Neural progenitor cell (in vitro differentiated cells): Measurements from ENCODE around the gene SENP1. TPM values are rescaled to one million over a fixed set of nuclear protein-coding genes. Genes with fewer than 3 reads are reported as not detected.
A peak's percentile ranks its signal among the peaks of the same experiment; 100 is the strongest.

Experiments used
- DNase-seq: peaks from one replicate; pipeline ENCODE4 v3.0.0-alpha.2; 2016; ENCODE audit warnings: low spot score
- H2AFZ ChIP-seq: fragments of 200-600 bp; sonication (generic); replicated peaks from 2 replicates; pipeline ENCODE4 v1.6.1; 2016; ENCODE audit warnings: antibody characterized with exemption
- H3F3A ChIP-seq: fragments of 200-600 bp; sonication (generic); 2 replicates; pipeline ENCODE4 v1.6.1; 2016; ENCODE audit warnings: antibody characterized with exemption, low read depth
- H3K27ac ChIP-seq: fragments of 200-600 bp; sonication (generic); 2 replicates; pipeline ENCODE4 v1.5.1; 2016; ENCODE audit warnings: mild to moderate bottlenecking
- H3K27me3 ChIP-seq: fragments of 200-600 bp; sonication (generic); 2 replicates; pipeline ENCODE4 v1.6.1; 2016; ENCODE audit warnings: mild to moderate bottlenecking, moderate library complexity
- H3K36me3 ChIP-seq: fragments of 200-600 bp; sonication (generic); 2 replicates; pipeline ENCODE4 v1.5.1; 2016
- H3K4me1 ChIP-seq: fragments of 200-600 bp; sonication (generic); 2 replicates; pipeline ENCODE4 v1.6.1; 2016; ENCODE audit warnings: mixed run types
- H3K4me2 ChIP-seq: fragments of 200-600 bp; sonication (generic); 2 replicates; pipeline ENCODE4 v1.6.1; 2016
- H3K4me3 ChIP-seq: fragments of 200-600 bp; sonication (generic); 2 replicates; pipeline ENCODE4 v1.5.1; 2016
- H3K79me2 ChIP-seq: fragments of 200-600 bp; sonication (generic); 2 replicates; pipeline ENCODE4 v1.6.1; 2016; ENCODE audit warnings: low read depth
- H3K9ac ChIP-seq: fragments of 200-600 bp; sonication (generic); 2 replicates; pipeline ENCODE4 v1.6.1; 2016
- H3K9me3 ChIP-seq: fragments of 200-600 bp; sonication (generic); 2 replicates; pipeline ENCODE4 v1.5.1; 2016; ENCODE audit warnings: low read depth
- H4K20me1 ChIP-seq: fragments of 200-600 bp; sonication (generic); 2 replicates; pipeline ENCODE4 v1.6.1; 2016; ENCODE audit warnings: low read depth
- H3K27ac Mint-ChIP-seq: 3 replicates; pipeline ENCODE4 v1.8.0; 2021; ENCODE audit warnings: mixed read lengths
- H3K27me3 Mint-ChIP-seq: 2 replicates; pipeline ENCODE4 v1.8.0; 2022; ENCODE audit warnings: low read depth, mild to moderate bottlenecking, inconsistent platforms, moderate library complexity, mixed read lengths; ENCODE audit not compliant: insufficient read depth
- H3K36me3 Mint-ChIP-seq: 3 replicates; pipeline ENCODE4 v1.8.0; 2021; ENCODE audit warnings: mixed read lengths
- H3K4me1 Mint-ChIP-seq: 3 replicates; pipeline ENCODE4 v1.8.0; 2021; ENCODE audit warnings: mixed read lengths
- H3K4me3 Mint-ChIP-seq: 3 replicates; pipeline ENCODE4 v1.8.0; 2021; ENCODE audit warnings: mild to moderate bottlenecking, moderate library complexity, mixed read lengths
- H3K9me3 Mint-ChIP-seq: 3 replicates; pipeline ENCODE4 v1.8.0; 2020; ENCODE audit warnings: mixed read lengths
- EZH2 ChIP-seq: fragments of 200-600 bp; sonication (generic); IDR thresholded peaks from 2 replicates; pipeline ENCODE4 v1.6.1; 2017; ENCODE audit warnings: antibody characterized with exemption, mild to moderate bottlenecking, moderate library complexity
- EZH2phosphoT487 ChIP-seq: fragments of 200-600 bp; sonication (generic); IDR thresholded peaks from 2 replicates; pipeline ENCODE4 v1.6.1; 2017; ENCODE audit warnings: antibody characterized with exemption
- total RNA-seq: library from RNA; depleted of rRNA; stranded (reverse); fragments of >200 nt; gene quantifications from 2 replicates; pipeline ENCODE4 v1.2.3, GENCODE V29; 2015; ENCODE audit warnings: low replicate concordance
- TF ChIP-seq, protein P1 (sequence below): fragments of 200-600 bp; sonication (generic); IDR thresholded peaks from 2 replicates; pipeline ENCODE4 v1.5.1; 2017; ENCODE audit warnings: antibody characterized with exemption, mild to moderate bottlenecking

Gene SENP1
- total RNA-seq = 37.6 and 89.9 TPM in 2 replicates

DNA sequence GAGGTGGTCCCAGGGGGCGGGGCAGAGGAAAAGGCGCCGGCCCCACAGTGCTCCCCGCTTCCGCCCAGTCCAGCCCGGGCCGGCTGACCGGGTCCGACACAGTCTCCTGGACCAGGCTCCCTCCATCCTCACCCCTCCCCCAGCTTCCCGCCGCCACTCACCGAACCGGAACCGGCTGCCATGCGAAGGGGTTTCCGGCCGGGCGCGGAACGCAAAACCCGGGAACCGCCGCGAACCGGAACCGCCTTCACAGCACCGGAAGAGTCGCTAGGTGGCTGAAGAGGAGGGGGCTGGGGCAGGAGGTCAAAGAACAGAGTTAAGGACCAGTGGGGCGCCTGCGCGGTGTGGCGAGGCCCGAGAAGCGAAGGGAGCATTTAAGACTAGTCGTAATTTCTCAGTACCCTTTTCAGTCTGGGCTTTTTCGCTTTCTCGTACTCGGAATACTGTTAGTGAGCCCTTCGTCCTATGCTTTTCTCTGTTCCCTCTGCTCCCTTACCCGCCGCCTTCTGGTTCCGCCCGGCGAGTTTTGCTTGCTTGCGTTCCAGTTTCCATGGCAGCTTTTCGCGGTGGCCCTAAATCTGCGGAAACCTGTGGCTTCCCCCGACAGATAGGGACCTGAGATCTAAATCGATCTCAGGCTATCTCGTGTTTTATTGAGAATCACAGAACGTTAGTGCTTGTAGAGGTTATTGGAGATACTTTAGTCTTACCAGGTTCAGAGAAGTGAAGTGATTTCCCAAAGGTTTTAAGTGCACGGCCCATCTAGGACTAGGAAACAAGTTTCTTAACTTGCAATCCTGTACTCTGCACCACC lies at the start of gene SENP1:
TSS of gene SENP1 (minus strand) at position 213 of the 814 bp plus-strand sequence. CDS start 4,607 bp downstream, outside the sequence.
- Histone ChIP-seq H3K27me3 (peaks cover 31% of the 10 kb centered on the region), H3K27ac (peak within 1 kb of the TSS; percentile 98), H3K79me2 (peaks cover 45% of the 10 kb centered on the region), H3K4me1 (peaks cover 24% of the 10 kb centered on the region), H3K9me3 (no peaks in the 10 kb centered on the region), H3K4me2 (peak within 1 kb of the TSS; percentile 98), H3K4me3 (peak within 1 kb of the TSS; percentile 90), H3F3A (peaks cover 22% of the 10 kb centered on the region), H2AFZ (peak within 1 kb of the TSS; percentile 80), H4K20me1 (no peaks in the 10 kb centered on the region), H3K36me3 (no peaks in the 10 kb centered on the region), H3K9ac (peak within 1 kb of the TSS; percentile 65)
- Mint-ChIP-seq H3K9me3 (no peaks in the 10 kb centered on the region), H3K4me3 (peak within 1 kb of the TSS; percentile 96), H3K27ac (peak within 1 kb of the TSS; percentile 98), H3K36me3 (no peaks in the 10 kb centered on the region), H3K4me1 (peaks cover 27% of the 10 kb centered on the region), H3K27me3 (no peaks in the 10 kb centered on the region)
- peak; percentile 90 for DNase-seq
- TF ChIP-seq EZH2phosphoT487 (peak; percentile 42), EZH2 (peak; percentile 30)
- TF ChIP-seq, protein P1, sequence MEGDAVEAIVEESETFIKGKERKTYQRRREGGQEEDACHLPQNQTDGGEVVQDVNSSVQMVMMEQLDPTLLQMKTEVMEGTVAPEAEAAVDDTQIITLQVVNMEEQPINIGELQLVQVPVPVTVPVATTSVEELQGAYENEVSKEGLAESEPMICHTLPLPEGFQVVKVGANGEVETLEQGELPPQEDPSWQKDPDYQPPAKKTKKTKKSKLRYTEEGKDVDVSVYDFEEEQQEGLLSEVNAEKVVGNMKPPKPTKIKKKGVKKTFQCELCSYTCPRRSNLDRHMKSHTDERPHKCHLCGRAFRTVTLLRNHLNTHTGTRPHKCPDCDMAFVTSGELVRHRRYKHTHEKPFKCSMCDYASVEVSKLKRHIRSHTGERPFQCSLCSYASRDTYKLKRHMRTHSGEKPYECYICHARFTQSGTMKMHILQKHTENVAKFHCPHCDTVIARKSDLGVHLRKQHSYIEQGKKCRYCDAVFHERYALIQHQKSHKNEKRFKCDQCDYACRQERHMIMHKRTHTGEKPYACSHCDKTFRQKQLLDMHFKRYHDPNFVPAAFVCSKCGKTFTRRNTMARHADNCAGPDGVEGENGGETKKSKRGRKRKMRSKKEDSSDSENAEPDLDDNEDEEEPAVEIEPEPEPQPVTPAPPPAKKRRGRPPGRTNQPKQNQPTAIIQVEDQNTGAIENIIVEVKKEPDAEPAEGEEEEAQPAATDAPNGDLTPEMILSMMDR = peak; percentile 19

DNA sequence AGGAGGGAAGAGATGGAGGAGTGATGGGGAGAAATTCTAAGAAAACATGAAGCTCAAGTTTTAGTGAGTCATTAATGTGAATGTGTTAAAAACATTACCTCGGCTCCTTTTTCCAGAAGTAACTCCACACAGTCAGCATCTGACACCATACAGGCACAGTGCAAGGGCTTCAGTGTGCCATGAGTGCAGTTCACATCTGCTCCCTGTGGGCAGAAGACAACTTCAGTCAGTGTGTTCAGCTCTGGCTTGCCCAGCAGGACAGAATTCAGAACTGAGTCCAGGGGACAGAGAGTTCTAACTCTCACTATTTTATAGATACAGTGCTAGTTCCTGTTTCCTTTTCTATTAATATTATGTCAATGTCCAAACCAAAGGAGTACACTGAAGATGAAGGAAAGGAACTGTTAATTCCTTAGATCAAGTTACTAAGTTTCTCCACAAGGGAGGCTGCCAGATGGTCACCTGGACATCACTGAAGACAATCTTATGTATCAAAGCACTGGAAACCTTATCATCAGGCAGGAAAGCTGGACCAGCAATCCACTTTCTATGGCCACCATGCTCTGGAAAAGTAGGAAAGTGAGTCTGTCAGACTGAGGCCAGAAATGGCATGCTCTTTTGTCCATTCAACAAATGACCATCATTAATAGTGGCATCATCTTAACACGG lies 45.4 kb upstream of the SENP1 start:
- no peak for DNase-seq
- H3K27me3 Mint-ChIP-seq = peaks cover 2% of the 10 kb centered on the region
- no peaks in the 10 kb centered on the region for H3K79me2 ChIP-seq
- no peak overlapping the region for H3K27ac Mint-ChIP-seq
- H3K4me3 Mint-ChIP-seq = no peak overlapping the region
- no peak overlapping the region for H3K4me2 ChIP-seq
- H3K27ac ChIP-seq = no peak overlapping the region
- TF ChIP-seq EZH2phosphoT487 (no peak), EZH2 (no peak)
- TF ChIP-seq, protein P1 = no peak
- H3K36me3 ChIP-seq = peaks cover 7% of the 10 kb centered on the region
- peaks cover 2% of the 10 kb centered on the region for H3K4me1 Mint-ChIP-seq
- H3K9me3 Mint-ChIP-seq = no peaks in the 10 kb centered on the region
- H3K27me3 ChIP-seq = no peaks in the 10 kb centered on the region
- no peak overlapping the region for H2AFZ ChIP-seq
- peaks cover 4% of the 10 kb centered on the region for H3F3A ChIP-seq
- H3K4me3 ChIP-seq = no peak overlapping the region
- no peaks in the 10 kb centered on the region for H3K9me3 ChIP-seq
- no peak overlapping the region for H3K9ac ChIP-seq
- H4K20me1 ChIP-seq = no peaks in the 10 kb centered on the region
- peaks cover 12% of the 10 kb centered on the region for H3K36me3 Mint-ChIP-seq
- peaks cover under 1% of the 10 kb centered on the region for H3K4me1 ChIP-seq

DNA sequence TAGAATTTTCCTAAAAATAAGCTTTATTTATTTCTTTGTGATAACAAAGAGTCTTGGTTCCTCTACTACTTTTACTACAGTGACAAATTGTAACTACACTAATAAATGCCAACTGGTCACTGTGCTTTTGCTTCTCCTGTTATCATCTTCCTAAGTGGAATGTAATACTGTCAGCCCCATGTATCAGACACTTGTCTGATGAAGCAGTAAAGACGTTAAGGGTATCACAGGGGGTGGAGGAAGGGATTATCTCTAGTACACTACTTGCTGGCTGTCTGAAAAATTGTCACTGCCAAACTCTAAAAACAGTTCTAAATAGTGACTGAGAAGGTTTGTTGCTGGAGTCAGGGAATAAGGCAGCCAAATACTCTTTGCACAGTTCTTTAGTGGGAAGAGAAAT lies 40.1 kb upstream of the SENP1 start:
- Mint-ChIP-seq H3K4me3 (no peak overlapping the region), H3K4me1 (no peaks in the 10 kb centered on the region), H3K27me3 (peaks cover 4% of the 10 kb centered on the region), H3K9me3 (no peaks in the 10 kb centered on the region), H3K27ac (no peak overlapping the region), H3K36me3 (peaks cover 38% of the 10 kb centered on the region)
- Histone ChIP-seq H3K27me3 (no peaks in the 10 kb centered on the region), H3K9me3 (no peaks in the 10 kb centered on the region), H3K36me3 (peaks cover 13% of the 10 kb centered on the region), H3K4me3 (no peak overlapping the region), H3K9ac (no peak overlapping the region), H3K27ac (no peak overlapping the region), H3K4me2 (no peak overlapping the region), H3K4me1 (no peaks in the 10 kb centered on the region), H3F3A (peaks cover 4% of the 10 kb centered on the region), H4K20me1 (no peaks in the 10 kb centered on the region), H2AFZ (no peak overlapping the region), H3K79me2 (no peaks in the 10 kb centered on the region)
- TF ChIP-seq EZH2phosphoT487 = no peak
- TF ChIP-seq, protein P1 = no peak
- no peak for TF ChIP-seq EZH2
- no peak for DNase-seq
